GM21447 (cell line): ENCODE data around the gene ANKRD27.

Source experiments
- ATAC-seq: cut with Tn5 transposase; IDR thresholded peaks from one replicate; pipeline ENCODE4 v1.9.1; 2021; ENCODE audit not compliant: unreplicated experiment

Gene ANKRD27

GRCh38 chr19:32563761-32564160 lies 111.2 kb downstream of the ANKRD27 start:
- ATAC-seq: no peak

- ATAC-seq: no peak
Observed at GRCh38 chr19:32558607-32559228, 116.3 kb downstream of the ANKRD27 start.

- no peak for ATAC-seq
Observed at GRCh38 chr19:32555786-32556185, 119.2 kb downstream of the ANKRD27 start.

- no peak for ATAC-seq
Observed at GRCh38 chr19:32550666-32551065, 124.3 kb downstream of the ANKRD27 start.
